ENCODE data around the gene RAB34. TPM values are rescaled to one million over a fixed set of nuclear protein-coding genes. Genes with fewer than 3 reads are reported as not detected.
A peak's percentile ranks its signal among the peaks of the same experiment; 100 is the strongest.

Gene RAB34
- total RNA-seq, 1 experiment from 2014 or later = 93.4 TPM

- in situ Hi-C loops (cut with HindIII; ENCODE audit: low pct_unique_long_range_greater_than_20kb, low sequenced_read_pairs) = no loop called here
- DNase-seq (ENCODE audit: low read depth, low spot score) = no peak
Observed at GRCh38 chr17:28704219-28704858, 13.3 kb downstream of the RAB34 start.

- in situ Hi-C loops (cut with HindIII; ENCODE audit: low pct_unique_long_range_greater_than_20kb, low sequenced_read_pairs) = no loop called here
- no peak for DNase-seq (ENCODE audit: low read depth, low spot score)
Observed at GRCh38 chr17:28703552-28704218, 14.0 kb downstream of the RAB34 start.

- in situ Hi-C loops (cut with HindIII; ENCODE audit: low pct_unique_long_range_greater_than_20kb, low sequenced_read_pairs) = no loop called here
- DNase-seq (ENCODE audit: low read depth, low spot score) = no peak
Observed at GRCh38 chr17:28702752-28703150, 14.9 kb downstream of the RAB34 start.

GRCh38 chr17:28702026-28702751 is 15.5 kb downstream of the RAB34 start:
- no peak for DNase-seq (ENCODE audit: low read depth, low spot score)
- in situ Hi-C loops (cut with HindIII; ENCODE audit: low pct_unique_long_range_greater_than_20kb, low sequenced_read_pairs) = no loop called here

GRCh38 chr17:28700830-28701492 is 16.7 kb downstream of the RAB34 start:
- DNase-seq (ENCODE audit: low read depth, low spot score) = no peak
- in situ Hi-C loops (cut with HindIII; ENCODE audit: low pct_unique_long_range_greater_than_20kb, low sequenced_read_pairs) = no loop called here

- no peak for DNase-seq (ENCODE audit: low read depth, low spot score)
- in situ Hi-C loops (cut with HindIII; ENCODE audit: low pct_unique_long_range_greater_than_20kb, low sequenced_read_pairs) = no loop called here
Observed at GRCh38 chr17:28700278-28700677, 17.4 kb downstream of the RAB34 start.

GRCh38 chr17:28698253-28698941 is 19.3 kb downstream of the RAB34 start:
- no peak for DNase-seq (ENCODE audit: low read depth, low spot score)
- in situ Hi-C loops (cut with HindIII; ENCODE audit: low pct_unique_long_range_greater_than_20kb, low sequenced_read_pairs) = no loop called here

- DNase-seq (ENCODE audit: low read depth, low spot score) = peak; percentile 70
- in situ Hi-C loops (cut with HindIII; ENCODE audit: low pct_unique_long_range_greater_than_20kb, low sequenced_read_pairs) = no loop called here
Observed at GRCh38 chr17:28693869-28694268, 23.8 kb downstream of the RAB34 start.

- no peak for DNase-seq (ENCODE audit: low read depth, low spot score)
- in situ Hi-C loops (cut with HindIII; ENCODE audit: low pct_unique_long_range_greater_than_20kb, low sequenced_read_pairs) = no loop called here
Observed at GRCh38 chr17:28689011-28689410, 28.7 kb downstream of the RAB34 start.

- DNase-seq (ENCODE audit: low read depth, low spot score) = no peak
- in situ Hi-C loops (cut with HindIII; ENCODE audit: low pct_unique_long_range_greater_than_20kb, low sequenced_read_pairs) = no loop called here
Observed at GRCh38 chr17:28688481-28688880, 29.2 kb downstream of the RAB34 start.

GRCh38 chr17:28686296-28686695 is 31.4 kb downstream of the RAB34 start:
- in situ Hi-C loops (cut with HindIII; ENCODE audit: low pct_unique_long_range_greater_than_20kb, low sequenced_read_pairs) = no loop called here
- peak; percentile 14 for DNase-seq (ENCODE audit: low read depth, low spot score)

GRCh38 chr17:28685366-28685765 is 32.3 kb downstream of the RAB34 start:
- in situ Hi-C loops (cut with HindIII; ENCODE audit: low pct_unique_long_range_greater_than_20kb, low sequenced_read_pairs) = no loop called here
- no peak for DNase-seq (ENCODE audit: low read depth, low spot score)

GRCh38 chr17:28684963-28685362 is 32.7 kb downstream of the RAB34 start:
- peak; percentile 62 for DNase-seq (ENCODE audit: low read depth, low spot score)
- in situ Hi-C loops (cut with HindIII; ENCODE audit: low pct_unique_long_range_greater_than_20kb, low sequenced_read_pairs) = no loop called here

GRCh38 chr17:28682655-28683054 is 35.0 kb downstream of the RAB34 start:
- no peak for DNase-seq (ENCODE audit: low read depth, low spot score)
- in situ Hi-C loops (cut with HindIII; ENCODE audit: low pct_unique_long_range_greater_than_20kb, low sequenced_read_pairs) = no loop called here

- peak; percentile 32 for DNase-seq (ENCODE audit: low read depth, low spot score)
- in situ Hi-C loops (cut with HindIII; ENCODE audit: low pct_unique_long_range_greater_than_20kb, low sequenced_read_pairs) = no loop called here
Observed at GRCh38 chr17:28675980-28676379, 41.7 kb downstream of the RAB34 start.

GRCh38 chr17:28675490-28675889 is 42.2 kb downstream of the RAB34 start:
- in situ Hi-C loops (cut with HindIII; ENCODE audit: low pct_unique_long_range_greater_than_20kb, low sequenced_read_pairs) = no loop called here
- no peak for DNase-seq (ENCODE audit: low read depth, low spot score)

GRCh38 chr17:28669918-28670317 is 47.8 kb downstream of the RAB34 start:
- DNase-seq (ENCODE audit: low read depth, low spot score) = no peak
- in situ Hi-C loops (cut with HindIII; ENCODE audit: low pct_unique_long_range_greater_than_20kb, low sequenced_read_pairs) = no loop called here

- DNase-seq (ENCODE audit: low read depth, low spot score) = no peak
- in situ Hi-C loops (cut with HindIII; ENCODE audit: low pct_unique_long_range_greater_than_20kb, low sequenced_read_pairs) = no loop called here
Observed at GRCh38 chr17:28667870-28668269, 49.8 kb downstream of the RAB34 start.
